Endothelial cell of hepatic sinusoid (primary cell): ENCODE results near the gene ZNF248.

Experiments
- in situ Hi-C: cut with HindIII; loops from 2 replicates; pipeline ENCODE4 v1.10.0; 2017; ENCODE audit warnings: low sequenced_read_pairs

ZNF248 gene

GRCh38 chr10:37826806-37827205 is 30.6 kb downstream of the ZNF248 start:
- in situ Hi-C loops, result no loop called here

- in situ Hi-C loops, result no loop called here
Observed at GRCh38 chr10:37821237-37821636, 36.2 kb downstream of the ZNF248 start.

- in situ Hi-C loops, result no loop called here
Observed at GRCh38 chr10:37819797-37820196, 37.6 kb downstream of the ZNF248 start.

- in situ Hi-C loops, result no loop called here
Observed at GRCh38 chr10:37816290-37816689, 41.1 kb downstream of the ZNF248 start.

GRCh38 chr10:37813763-37814162 is 43.6 kb downstream of the ZNF248 start:
- in situ Hi-C loops, result no loop called here

GRCh38 chr10:37812290-37812689 is 45.1 kb downstream of the ZNF248 start:
- in situ Hi-C loops, result no loop called here

GRCh38 chr10:37803269-37803668 is 54.1 kb downstream of the ZNF248 start:
- in situ Hi-C loops, result no loop called here

- in situ Hi-C loops, result no loop called here
Observed at GRCh38 chr10:37801557-37801956, 55.9 kb downstream of the ZNF248 start.

GRCh38 chr10:37794305-37794976 is 63.0 kb downstream of the ZNF248 start:
- in situ Hi-C loops, result no loop called here

GRCh38 chr10:37789590-37789989 is 67.8 kb downstream of the ZNF248 start:
- in situ Hi-C loops, result no loop called here

- in situ Hi-C loops, result no loop called here
Observed at GRCh38 chr10:37784678-37785077, 72.7 kb downstream of the ZNF248 start.

GRCh38 chr10:37780536-37780935 is 76.9 kb downstream of the ZNF248 start:
- in situ Hi-C loops, result no loop called here

- in situ Hi-C loops, result no loop called here
Observed at GRCh38 chr10:37777056-37777455, 80.4 kb downstream of the ZNF248 start.

- in situ Hi-C loops, result no loop called here
Observed at GRCh38 chr10:37775612-37776011, 81.8 kb downstream of the ZNF248 start.

GRCh38 chr10:37774351-37774750 is 83.1 kb downstream of the ZNF248 start:
- in situ Hi-C loops, result no loop called here

- in situ Hi-C loops, result no loop called here
Observed at GRCh38 chr10:37765216-37765615, 92.2 kb downstream of the ZNF248 start.

GRCh38 chr10:37763132-37763531 is 94.3 kb downstream of the ZNF248 start:
- in situ Hi-C loops, result no loop called here

- in situ Hi-C loops, result no loop called here
Observed at GRCh38 chr10:37762287-37762686, 95.1 kb downstream of the ZNF248 start.

GRCh38 chr10:37760817-37761216 is 96.6 kb downstream of the ZNF248 start:
- in situ Hi-C loops, result no loop called here

- in situ Hi-C loops, result no loop called here
Observed at GRCh38 chr10:37758074-37758473, 99.3 kb downstream of the ZNF248 start.

- in situ Hi-C loops, result no loop called here
Observed at GRCh38 chr10:37754538-37755323, 102.7 kb downstream of the ZNF248 start.

GRCh38 chr10:37752334-37752875 is 105.0 kb downstream of the ZNF248 start:
- in situ Hi-C loops, result no loop called here
